GM12865 (cell line): ENCODE measurements around the gene ZBTB21.

Source experiments
- DNase-seq: peaks from one replicate; pipeline ENCODE4 v3.0.0; 2010; ENCODE audit warnings: low read depth
- H3K4me3 ChIP-seq: 2 replicates; pipeline ENCODE4 v1.5.1; 2011; ENCODE audit warnings: mild to moderate bottlenecking, low read depth, low read length, control low read depth
- TF ChIP-seq, protein P1 (sequence below): IDR thresholded peaks from 2 replicates; pipeline ENCODE4 v1.5.1; 2011; ENCODE audit warnings: low read length, control low read depth, low read depth, inconsistent platforms; ENCODE audit not compliant: insufficient read depth; ENCODE audit errors: missing control alignments

Gene ZBTB21

GRCh38 chr21:41971891-41972290 lies 38.3 kb downstream of the ZBTB21 start:
- no peak overlapping the region for H3K4me3 ChIP-seq
- TF ChIP-seq, protein P1, sequence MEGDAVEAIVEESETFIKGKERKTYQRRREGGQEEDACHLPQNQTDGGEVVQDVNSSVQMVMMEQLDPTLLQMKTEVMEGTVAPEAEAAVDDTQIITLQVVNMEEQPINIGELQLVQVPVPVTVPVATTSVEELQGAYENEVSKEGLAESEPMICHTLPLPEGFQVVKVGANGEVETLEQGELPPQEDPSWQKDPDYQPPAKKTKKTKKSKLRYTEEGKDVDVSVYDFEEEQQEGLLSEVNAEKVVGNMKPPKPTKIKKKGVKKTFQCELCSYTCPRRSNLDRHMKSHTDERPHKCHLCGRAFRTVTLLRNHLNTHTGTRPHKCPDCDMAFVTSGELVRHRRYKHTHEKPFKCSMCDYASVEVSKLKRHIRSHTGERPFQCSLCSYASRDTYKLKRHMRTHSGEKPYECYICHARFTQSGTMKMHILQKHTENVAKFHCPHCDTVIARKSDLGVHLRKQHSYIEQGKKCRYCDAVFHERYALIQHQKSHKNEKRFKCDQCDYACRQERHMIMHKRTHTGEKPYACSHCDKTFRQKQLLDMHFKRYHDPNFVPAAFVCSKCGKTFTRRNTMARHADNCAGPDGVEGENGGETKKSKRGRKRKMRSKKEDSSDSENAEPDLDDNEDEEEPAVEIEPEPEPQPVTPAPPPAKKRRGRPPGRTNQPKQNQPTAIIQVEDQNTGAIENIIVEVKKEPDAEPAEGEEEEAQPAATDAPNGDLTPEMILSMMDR, result no peak
- DNase-seq, result no peak

- no peak for DNase-seq
- H3K4me3 ChIP-seq, result no peak overlapping the region
- TF ChIP-seq, protein P1, result no peak
Measured at GRCh38 chr21:41970751-41971653, 39.2 kb downstream of the ZBTB21 start.

- H3K4me3 ChIP-seq, result no peak overlapping the region
- TF ChIP-seq, protein P1, result no peak
- no peak for DNase-seq
Measured at GRCh38 chr21:41970106-41970391, 40.1 kb downstream of the ZBTB21 start.

DNA sequence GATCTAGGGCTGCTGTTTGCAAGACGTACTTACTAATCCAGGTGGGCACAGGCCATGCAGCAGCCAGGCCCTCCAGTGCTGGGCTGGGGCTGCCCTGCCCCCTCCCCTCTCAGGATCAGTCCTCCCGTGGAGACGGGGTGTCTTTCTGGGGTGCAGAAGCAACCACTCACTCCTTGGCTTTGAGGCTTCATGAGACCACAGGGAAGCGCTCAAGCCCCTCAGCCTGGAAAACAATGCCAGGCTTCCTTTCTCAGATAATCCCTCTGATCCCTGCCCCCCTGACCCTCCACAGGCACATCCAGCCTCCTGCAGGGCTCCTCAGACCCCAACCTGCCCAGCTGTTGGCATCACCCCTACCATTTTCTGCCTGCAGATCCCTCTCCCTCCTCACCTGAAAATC lies 42.5 kb downstream of the ZBTB21 start:
- no peak overlapping the region for H3K4me3 ChIP-seq
- TF ChIP-seq, protein P1, result no peak
- DNase-seq, result no peak

- DNase-seq, result no peak
- TF ChIP-seq, protein P1, result no peak
- no peak overlapping the region for H3K4me3 ChIP-seq
Measured at GRCh38 chr21:41966872-41967621, 43.1 kb downstream of the ZBTB21 start.

DNA sequence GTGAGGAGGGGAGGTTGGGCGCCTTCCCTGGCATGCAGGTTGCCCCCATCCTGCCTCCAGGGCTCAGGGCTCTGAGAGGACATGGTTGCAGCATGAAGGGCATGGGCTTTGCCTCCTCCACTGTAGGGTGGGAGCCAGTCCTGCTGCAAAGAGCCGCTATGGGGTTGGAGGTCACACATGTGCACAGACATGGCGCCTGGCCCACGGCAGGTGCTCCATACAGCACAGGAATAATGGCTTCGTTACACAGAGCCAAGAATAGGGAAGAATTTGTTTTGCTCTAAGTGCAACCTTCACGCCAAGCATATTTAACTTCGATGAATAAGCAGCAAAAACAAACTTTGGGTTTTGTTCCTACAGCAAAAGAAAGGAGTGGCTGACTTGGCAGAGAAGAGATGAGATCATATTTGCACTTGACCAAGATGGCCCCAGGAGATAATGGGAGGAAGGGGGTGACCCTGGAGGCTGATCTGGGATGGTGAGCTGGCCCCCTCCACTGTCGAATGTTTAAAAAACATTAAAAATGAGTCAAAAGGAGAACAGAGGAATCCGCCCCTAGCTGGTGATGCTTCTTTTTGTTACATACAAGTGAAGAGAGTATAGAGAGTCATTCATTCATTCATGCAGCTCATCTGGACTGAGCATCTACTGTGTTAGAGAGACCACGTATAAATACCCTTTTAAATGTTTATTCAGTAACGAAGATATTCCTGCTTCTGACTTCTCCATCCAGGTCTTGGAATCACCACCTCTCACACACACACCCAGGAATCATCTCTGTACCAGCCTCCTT lies 43.9 kb downstream of the ZBTB21 start:
- no peak for DNase-seq
- H3K4me3 ChIP-seq, result no peak overlapping the region
- TF ChIP-seq, protein P1, result no peak
